22Rv1 (cell line): Measurements from ENCODE around the gene NELL2.

Source experiments
- CTCF ChIP-seq: fragments of 450-650 bp; IDR thresholded peaks from 2 replicates; pipeline ENCODE4 v1.5.1; 2017; ENCODE audit warnings: mild to moderate bottlenecking
- ZFX ChIP-seq: fragments of 450-650 bp; IDR thresholded peaks from 2 replicates; pipeline ENCODE4 v1.6.1; 2017; ENCODE audit warnings: antibody characterized with exemption, borderline replicate concordance

DNA sequence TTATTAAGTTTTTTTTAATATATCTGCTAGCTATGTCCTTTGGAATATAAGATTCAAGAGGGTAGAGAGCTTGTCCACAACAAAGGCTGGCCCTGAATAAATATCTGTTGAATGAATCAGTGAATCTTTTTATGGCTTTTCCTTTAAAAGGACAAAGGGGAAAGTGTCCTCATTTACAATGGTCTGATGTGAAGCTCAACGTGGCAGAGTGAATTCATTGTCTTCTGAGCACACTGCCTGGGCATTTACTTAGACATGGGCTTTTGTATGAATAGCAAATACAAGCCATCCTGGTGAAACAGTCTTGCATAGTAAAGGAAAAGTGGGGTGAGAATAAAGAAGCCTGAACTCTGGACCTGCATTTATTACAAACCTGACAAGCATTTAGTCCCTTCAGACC is 201.2 kb downstream of the NELL2 start:
- TF ChIP-seq CTCF = no peak
- TF ChIP-seq ZFX = no peak
